Activated T-helper 1 cell treated with Interleukin-2 at 50 U/mL for 16 hours (primary cell): Measurements from ENCODE around the gene SLC16A10.
"Not testable (repeated sequence)": the region's sequence is repeated elsewhere in the genome, so short reads cannot be mapped to it uniquely, and the experiment has no call there.

ENCODE experiments used
- DNase-seq: peaks from one replicate; pipeline ENCODE4 v3.0.0-alpha.2; 2020; ENCODE audit warnings: low read depth

SLC16A10 gene

GRCh38 chr6:111185954-111186353 lies 98.7 kb downstream of the SLC16A10 start:
- DNase-seq = no peak

DNA sequence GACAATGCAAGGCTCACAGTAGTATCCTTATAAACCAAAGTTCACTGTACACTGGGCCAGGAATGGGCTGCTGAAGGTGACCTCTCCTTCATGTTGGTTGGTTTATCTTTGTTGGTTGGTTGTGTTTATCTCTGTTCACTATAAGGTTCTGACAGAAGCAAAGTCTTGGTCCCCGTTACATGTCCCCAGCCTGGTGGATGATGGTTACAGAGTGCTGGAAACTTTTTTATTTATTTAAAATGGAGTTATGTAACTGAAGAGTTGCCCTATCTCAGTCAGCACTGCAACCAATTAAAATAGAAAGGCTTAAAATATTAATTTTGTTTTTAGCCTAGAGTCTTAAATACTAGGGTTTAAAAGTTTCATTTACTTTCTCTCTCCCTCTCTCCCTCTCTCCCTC lies 100.6 kb downstream of the SLC16A10 start:
- DNase-seq = no peak

GRCh38 chr6:111189666-111190210 lies 102.4 kb downstream of the SLC16A10 start:
- DNase-seq = not testable (repeated sequence)

- DNase-seq = no peak
Measured at GRCh38 chr6:111190637-111191036, 103.3 kb downstream of the SLC16A10 start.

GRCh38 chr6:111191136-111191535 lies 103.8 kb downstream of the SLC16A10 start:
- not testable (repeated sequence) for DNase-seq

- DNase-seq = no peak
Measured at GRCh38 chr6:111192911-111193555, 105.7 kb downstream of the SLC16A10 start.

DNA sequence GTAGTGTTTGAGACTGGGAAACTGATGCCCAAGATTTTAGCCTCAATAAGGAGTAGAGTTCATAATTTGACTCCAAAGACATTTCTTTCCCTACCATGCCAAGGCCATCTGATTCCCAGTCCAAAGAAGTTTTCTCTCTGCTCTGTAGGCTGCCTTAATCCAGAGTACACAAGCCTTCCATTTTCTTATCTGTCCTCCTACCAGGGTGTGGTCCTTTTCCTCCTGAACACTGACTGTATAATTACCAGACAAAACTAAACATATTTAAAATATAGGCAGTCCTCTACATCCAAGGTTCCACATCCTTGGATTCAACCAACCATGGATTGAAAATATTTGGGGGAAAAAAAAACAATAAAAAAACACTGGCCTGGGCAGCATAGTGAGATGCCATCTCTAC lies 108.4 kb downstream of the SLC16A10 start:
- no peak for DNase-seq

DNA sequence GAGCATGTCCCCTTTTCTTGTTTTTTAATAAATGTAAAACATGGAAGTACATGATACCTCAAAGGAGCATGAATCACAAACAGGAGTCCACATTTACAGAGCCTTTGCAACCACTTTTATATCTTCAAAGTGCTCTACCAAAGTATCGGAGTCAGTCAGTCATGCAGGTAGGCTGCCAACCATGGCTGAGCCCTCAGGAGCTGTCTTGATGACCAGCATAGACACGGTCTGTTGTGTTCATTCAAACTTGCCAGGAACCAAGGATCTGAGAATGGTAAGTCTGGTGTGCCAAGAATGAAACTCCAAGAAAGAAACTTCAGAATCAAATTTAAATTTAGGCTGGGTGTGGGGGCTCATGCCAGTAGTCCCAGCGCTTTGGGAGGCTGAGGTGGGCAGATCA lies 111.5 kb downstream of the SLC16A10 start:
- DNase-seq = no peak

DNA sequence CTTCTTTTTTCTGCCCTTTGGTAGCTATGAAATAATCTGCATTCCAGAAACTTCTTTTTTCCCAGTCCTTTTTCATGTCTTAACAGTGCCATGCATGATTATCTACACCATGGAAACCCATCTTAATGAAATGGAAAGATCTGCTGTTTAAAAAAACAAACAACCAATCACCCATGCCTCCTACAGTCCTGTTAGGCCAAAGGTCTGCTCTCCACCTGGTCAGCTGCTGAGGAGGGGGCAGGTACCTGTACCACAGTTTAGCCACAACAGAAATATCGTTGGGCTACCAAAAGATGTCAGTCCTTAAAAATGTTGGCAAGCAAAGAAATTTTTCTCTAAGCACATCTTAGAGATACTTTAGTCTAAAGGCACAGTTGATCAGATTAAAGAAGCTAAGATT lies 112.6 kb downstream of the SLC16A10 start:
- DNase-seq = no peak

DNA sequence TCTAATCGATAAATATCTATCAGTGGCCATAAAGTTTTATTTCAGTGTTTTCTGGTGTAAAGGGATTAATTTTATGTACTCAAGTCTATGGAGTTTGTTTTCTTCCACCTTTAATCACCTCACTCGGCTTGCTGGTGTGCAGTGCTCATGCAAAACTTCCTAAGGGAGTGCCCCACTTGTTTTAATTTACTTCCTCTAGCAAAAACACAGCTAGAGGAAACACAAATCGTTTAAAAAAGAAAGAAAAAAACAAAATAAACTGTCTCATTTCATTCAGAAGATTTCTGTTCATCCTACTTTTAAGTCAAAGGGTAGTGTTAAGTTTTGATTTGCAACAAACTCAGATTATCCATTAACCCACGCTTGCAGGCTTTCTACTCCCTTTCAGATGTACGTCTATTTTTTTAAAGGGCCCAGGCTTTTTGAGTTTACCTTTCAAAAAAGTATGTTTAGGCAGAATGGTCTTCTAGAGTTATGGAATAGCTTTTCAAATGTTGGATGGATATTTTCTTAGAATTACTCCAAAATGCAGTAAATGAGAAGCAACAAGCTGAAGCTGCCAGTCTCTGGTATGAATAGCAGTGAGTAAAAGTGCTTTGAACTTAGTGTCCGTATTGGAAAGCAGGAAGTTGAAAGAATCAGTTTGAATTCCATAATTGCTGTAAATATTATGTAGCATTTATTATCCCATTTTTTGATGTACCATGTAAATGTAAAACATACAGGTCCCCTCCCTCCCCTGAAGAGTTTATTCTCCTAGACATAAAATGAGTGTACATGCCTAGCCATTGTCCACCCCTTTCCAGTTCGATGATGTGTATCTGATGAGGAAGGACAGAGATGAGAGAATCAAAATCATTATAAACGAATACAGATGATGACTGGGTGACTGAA lies 113.3 kb downstream of the SLC16A10 start:
- no peak for DNase-seq

- no peak for DNase-seq
Measured at GRCh38 chr6:111201244-111201554, 113.9 kb downstream of the SLC16A10 start.

DNA sequence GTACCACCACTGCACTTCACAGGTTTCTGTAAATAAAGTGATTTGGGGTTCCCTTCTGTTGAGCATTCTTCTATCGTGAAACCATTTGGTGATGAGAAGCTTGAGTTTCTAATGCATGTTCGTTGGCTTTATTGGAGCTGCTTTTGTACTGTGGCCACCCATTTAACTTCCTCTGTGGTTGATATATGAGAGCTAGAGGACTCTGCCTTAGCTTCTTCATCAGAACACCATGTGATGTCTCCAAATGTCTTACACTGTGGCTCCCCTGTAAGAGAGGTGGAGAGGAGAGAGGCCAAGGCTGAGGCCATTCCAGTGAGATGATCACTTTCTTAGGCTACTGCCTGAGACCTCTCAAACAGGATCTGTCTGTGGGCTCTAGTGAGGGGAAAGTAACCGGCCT lies 114.5 kb downstream of the SLC16A10 start:
- no peak for DNase-seq

DNA sequence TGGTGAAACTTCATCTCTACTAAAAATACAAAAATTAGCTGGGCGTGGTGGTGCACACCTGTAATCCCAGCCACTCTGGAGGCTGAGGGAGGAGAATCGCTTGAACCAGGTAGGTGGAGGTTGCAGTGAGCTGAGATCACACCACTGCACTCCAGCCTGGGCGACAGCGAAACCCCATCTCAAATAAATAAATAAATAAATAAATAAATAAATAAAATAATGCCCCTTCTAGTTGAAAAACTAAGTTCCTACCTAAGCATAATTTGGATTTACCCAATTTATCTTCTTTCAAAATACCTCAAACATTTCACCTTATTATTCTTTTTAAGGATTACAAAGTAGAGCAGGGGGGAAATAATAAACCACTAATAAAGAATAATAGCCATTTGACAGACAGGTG lies 116.2 kb downstream of the SLC16A10 start:
- DNase-seq = not testable (repeated sequence)

GRCh38 chr6:111204305-111204704 lies 117.0 kb downstream of the SLC16A10 start:
- no peak for DNase-seq

DNA sequence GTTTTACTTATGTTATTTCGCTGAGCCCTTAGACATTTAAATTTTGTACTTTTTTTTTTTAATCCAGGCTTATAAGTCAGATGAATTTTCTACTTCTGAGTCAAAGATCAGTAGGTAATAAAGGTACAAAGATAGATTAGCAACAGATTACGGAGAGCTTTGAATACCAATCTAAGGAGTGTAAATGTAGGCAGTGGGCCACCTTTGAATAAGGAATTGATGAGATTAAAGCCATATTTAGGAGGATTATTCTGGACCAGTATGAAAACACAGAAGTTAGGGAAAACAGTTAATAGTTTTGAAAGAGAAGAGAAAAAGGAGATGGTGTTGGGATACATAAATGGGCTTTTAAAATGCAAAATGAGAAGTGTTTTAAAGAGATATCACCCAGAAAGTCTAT lies 117.6 kb downstream of the SLC16A10 start:
- DNase-seq = no peak

- no peak for DNase-seq
Measured at GRCh38 chr6:111205502-111205901, 118.2 kb downstream of the SLC16A10 start.

GRCh38 chr6:111207141-111207858 lies 120.0 kb downstream of the SLC16A10 start:
- DNase-seq = no peak

GRCh38 chr6:111208933-111209332 lies 121.6 kb downstream of the SLC16A10 start:
- DNase-seq = no peak

DNA sequence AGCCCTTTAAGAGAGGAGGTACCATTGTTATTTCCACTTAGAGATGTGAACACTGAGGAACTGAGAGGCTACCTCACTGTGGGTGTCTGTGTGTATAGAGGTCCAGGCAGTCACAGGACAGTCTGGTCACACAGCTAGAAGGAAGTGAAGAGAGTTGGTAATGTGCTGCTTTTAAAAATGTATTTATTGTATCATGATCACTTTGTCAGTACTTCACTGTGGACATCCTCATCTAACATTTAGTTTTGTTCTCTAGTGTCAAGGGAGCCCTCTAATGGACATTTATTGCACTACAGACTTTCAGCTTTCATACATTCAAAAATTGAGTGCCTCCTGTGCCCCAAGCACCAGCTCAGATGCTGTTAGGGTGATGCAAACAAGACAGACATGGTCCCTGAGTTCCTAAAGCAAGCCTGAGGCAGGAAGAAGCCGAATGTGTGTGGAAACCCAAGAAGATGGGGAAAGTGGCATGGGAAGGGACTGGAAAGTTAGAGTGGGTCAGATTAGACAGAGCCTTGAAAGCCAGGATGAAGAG lies 123.0 kb downstream of the SLC16A10 start:
- no peak for DNase-seq

GRCh38 chr6:111211411-111212030 lies 124.2 kb downstream of the SLC16A10 start:
- DNase-seq = no peak

DNA sequence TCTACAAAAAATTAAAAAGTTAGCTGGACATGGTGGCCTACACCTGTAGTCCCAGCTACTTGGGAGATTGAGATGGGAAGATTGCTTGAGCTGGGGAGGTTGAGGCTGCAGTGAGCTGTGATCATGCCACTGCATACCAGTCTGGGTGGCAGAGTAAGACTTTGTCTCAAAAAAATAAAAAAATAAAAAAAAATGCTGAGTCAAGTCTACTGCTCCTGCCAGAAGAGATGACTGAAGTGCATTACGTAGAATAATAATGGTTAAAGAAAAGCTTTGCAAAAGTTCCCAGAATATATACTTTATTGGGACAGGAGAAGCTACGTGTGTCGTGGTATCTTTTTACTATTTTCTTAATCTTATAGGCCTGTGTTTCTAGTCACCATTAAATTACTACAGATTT lies 125.3 kb downstream of the SLC16A10 start:
- DNase-seq = no peak

DNA sequence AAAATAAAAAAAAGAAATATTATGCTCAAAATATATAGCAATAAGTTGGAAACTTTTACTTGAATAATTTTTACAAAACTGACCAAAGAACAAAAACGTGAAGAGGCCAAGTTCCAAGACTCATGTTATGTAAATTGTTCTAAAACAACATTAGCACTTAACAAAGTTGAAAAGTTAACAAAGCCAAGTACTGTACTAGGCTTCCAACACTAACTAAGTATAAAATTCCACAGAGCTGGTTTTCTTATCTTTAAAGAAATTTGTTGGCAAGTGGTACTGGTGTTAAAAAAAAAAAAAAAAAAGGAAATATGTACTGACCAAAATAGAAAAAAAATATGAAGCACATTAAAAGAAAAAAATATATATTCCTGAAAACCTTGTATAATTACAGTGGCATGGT lies 127.8 kb downstream of the SLC16A10 start:
- no peak for DNase-seq
